ENCODE data around the gene TIGD2.

DNA sequence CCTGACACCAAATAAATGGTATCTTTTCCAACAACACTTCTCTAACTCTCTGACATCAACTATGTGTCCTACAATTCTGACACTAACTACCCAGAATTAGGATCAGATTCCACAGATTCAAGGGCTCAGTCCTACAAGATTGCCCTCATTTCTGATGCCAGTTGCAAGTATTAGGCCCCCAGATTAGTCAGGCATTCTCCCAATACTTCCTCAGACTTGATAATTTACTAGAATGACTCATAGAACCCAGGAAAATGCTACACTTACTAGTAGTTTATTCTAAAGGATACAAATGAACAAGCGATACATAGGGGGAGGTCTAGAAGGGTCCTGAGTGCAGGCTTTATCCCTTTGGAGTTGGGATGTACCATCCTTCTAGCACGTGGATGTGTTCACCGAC lies 8.5 kb downstream of the TIGD2 start:
- TF ChIP-seq TAF1 (IDR thresholded peaks at IDR 0.05; ENCODE audit: borderline replicate concordance, low read depth, low read length): no peak
- no peak for TF ChIP-seq POLR2AphosphoS5 (IDR thresholded peaks at IDR 0.05; ENCODE audit: low read depth, low read length)

Data from GM12892 (cell line).